ENCODE results near the gene HEG1. TPM values are rescaled to one million over a fixed set of nuclear protein-coding genes. Genes with fewer than 3 reads are reported as not detected.

The HEG1 gene
- total RNA-seq, 1 experiment from 2014 or later = 34.3 TPM

- ChIA-PET POLR2A (ENCODE audit: low non-redundant PET) (no interaction called here), CTCF (no interaction called here)
- Histone ChIP-seq H3K36me3 (ENCODE audit: insufficient read depth, low read length, poor library complexity, severe bottlenecking) (no peaks in the 10 kb centered on the region), H3K27ac (ENCODE audit: low read depth, low read length, poor library complexity, severe bottlenecking) (no peak overlapping the region), H3K4me3 (ENCODE audit: low read depth, low read length, poor library complexity, severe bottlenecking) (no peak overlapping the region), H3K27me3 (replicated peaks; ENCODE audit: insufficient read depth, low read depth, low read length, poor library complexity) (no peaks in the 10 kb centered on the region), H3K9me3 (ENCODE audit: low read depth, low read length, poor library complexity, severe bottlenecking) (no peaks in the 10 kb centered on the region), H3K4me1 (ENCODE audit: insufficient read depth, low read length, poor library complexity, severe bottlenecking) (peaks cover 21% of the 10 kb centered on the region)
- DNase-seq (ENCODE audit: low spot score) = peak; percentile 44
- TF ChIP-seq EZH2 (IDR thresholded peaks at IDR 0.05; ENCODE audit: borderline replicate concordance, low read depth, low read length, poor library complexity, severe bottlenecking) (no peak), CTCF (conservative IDR thresholded peaks at IDR 0.05; ENCODE audit: low read depth, low read length) (no peak)
- no TSS peak for BruUV-seq (replicated peaks)
- intact Hi-C loops (cut with micrococcal nuclease; ENCODE audit: unreplicated experiment) = no loop called here
These were observed 9.8 kb downstream of the HEG1 start for GRCh38 chr3:125045965-125046364.

GRCh38 chr3:125045194-125045593 lies 10.6 kb downstream of the HEG1 start:
- ChIA-PET CTCF (no interaction called here), POLR2A (ENCODE audit: low non-redundant PET) (no interaction called here)
- H3K9me3 ChIP-seq (ENCODE audit: low read depth, low read length, poor library complexity, severe bottlenecking) = no peaks in the 10 kb centered on the region
- no peak for TF ChIP-seq CTCF (conservative IDR thresholded peaks at IDR 0.05; ENCODE audit: low read depth, low read length)
- TF ChIP-seq EZH2 (IDR thresholded peaks at IDR 0.05; ENCODE audit: borderline replicate concordance, low read depth, low read length, poor library complexity, severe bottlenecking) = no peak
- H3K4me1 ChIP-seq (ENCODE audit: insufficient read depth, low read length, poor library complexity, severe bottlenecking) = peaks cover 21% of the 10 kb centered on the region
- DNase-seq (ENCODE audit: low spot score) = peak; percentile 49
- no peaks in the 10 kb centered on the region for H3K36me3 ChIP-seq (ENCODE audit: insufficient read depth, low read length, poor library complexity, severe bottlenecking)
- no peaks in the 10 kb centered on the region for H3K27me3 ChIP-seq (replicated peaks; ENCODE audit: insufficient read depth, low read depth, low read length, poor library complexity)
- H3K4me3 ChIP-seq (ENCODE audit: low read depth, low read length, poor library complexity, severe bottlenecking) = no peak overlapping the region
- intact Hi-C loops (cut with micrococcal nuclease; ENCODE audit: unreplicated experiment) = no loop called here
- no peak overlapping the region for H3K27ac ChIP-seq (ENCODE audit: low read depth, low read length, poor library complexity, severe bottlenecking)
- BruUV-seq (replicated peaks) = no TSS peak

- ChIA-PET CTCF (no interaction called here), POLR2A (ENCODE audit: low non-redundant PET) (no interaction called here)
- no TSS peak for BruUV-seq (replicated peaks)
- Histone ChIP-seq H3K27me3 (replicated peaks; ENCODE audit: insufficient read depth, low read depth, low read length, poor library complexity) (no peaks in the 10 kb centered on the region), H3K36me3 (ENCODE audit: insufficient read depth, low read length, poor library complexity, severe bottlenecking) (no peaks in the 10 kb centered on the region), H3K4me1 (ENCODE audit: insufficient read depth, low read length, poor library complexity, severe bottlenecking) (peaks cover 36% of the 10 kb centered on the region), H3K4me3 (ENCODE audit: low read depth, low read length, poor library complexity, severe bottlenecking) (no peak overlapping the region), H3K27ac (ENCODE audit: low read depth, low read length, poor library complexity, severe bottlenecking) (no peak overlapping the region), H3K9me3 (ENCODE audit: low read depth, low read length, poor library complexity, severe bottlenecking) (no peaks in the 10 kb centered on the region)
- TF ChIP-seq CTCF (conservative IDR thresholded peaks at IDR 0.05; ENCODE audit: low read depth, low read length) = no peak
- no peak for TF ChIP-seq EZH2 (IDR thresholded peaks at IDR 0.05; ENCODE audit: borderline replicate concordance, low read depth, low read length, poor library complexity, severe bottlenecking)
- intact Hi-C loops (cut with micrococcal nuclease; ENCODE audit: unreplicated experiment) = no loop called here
- DNase-seq (ENCODE audit: low spot score) = no peak
These were observed 12.1 kb downstream of the HEG1 start for GRCh38 chr3:125043599-125044151.

Measured in A673 (cell line).